ENCODE measurements around the gene LRRC45. TPM values are rescaled to one million over a fixed set of nuclear protein-coding genes. Genes with fewer than 3 reads are reported as not detected.
"Not testable (repeated sequence)": the region's sequence is repeated elsewhere in the genome, so short reads cannot be mapped to it uniquely, and the experiment has no call there.

LRRC45 gene
- total and polyA plus RNA-seq, 2 of the 4 experiments (the other 2 are of a cell fraction): 7.2 to 10.2 TPM

DNA sequence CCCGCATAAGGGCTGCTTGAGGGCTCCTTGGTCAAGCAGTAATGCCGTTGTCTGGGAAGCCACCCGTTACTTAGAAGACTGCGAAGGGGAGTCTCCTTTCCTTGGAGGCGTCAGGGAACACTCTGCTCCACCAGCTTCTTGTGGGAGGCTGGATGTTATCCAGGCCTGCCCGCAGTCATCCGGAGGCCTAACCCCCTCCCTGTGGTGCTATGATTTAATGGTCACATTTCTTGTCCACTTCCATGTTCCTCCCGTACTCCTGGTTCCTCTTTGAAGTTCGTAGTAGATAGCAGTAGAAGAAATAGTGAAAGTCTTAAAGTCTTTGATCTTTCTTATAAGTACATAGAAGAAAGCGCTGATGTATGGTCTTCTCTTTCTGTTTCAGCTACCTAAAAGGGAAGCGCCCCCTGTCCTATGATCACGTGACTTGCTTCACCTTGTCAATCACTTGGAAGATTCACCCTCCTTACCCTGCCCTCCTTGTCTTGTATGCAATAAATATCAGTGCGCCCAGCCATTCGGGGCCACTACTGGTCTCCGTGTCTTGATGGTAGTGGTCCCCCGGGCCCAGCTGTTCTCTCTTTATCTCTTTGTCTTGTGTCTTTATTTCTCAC is 15.8 kb downstream of the LRRC45 start:
- H3K23ac ChIP-seq (ENCODE audit: low read depth, low read length); H3K18ac ChIP-seq (ENCODE audit: low read depth, low read length); H3K4me3 ChIP-seq (ENCODE audit: insufficient read depth, low read depth, low read length); H3K4me1 ChIP-seq (ENCODE audit: control insufficient read depth, insufficient read depth, low read length); H2BK20ac ChIP-seq (ENCODE audit: low read depth, low read length); H4K5ac ChIP-seq (ENCODE audit: low read depth, low read length); H3K9ac ChIP-seq (ENCODE audit: low read depth, low read length); dilution Hi-C loops (cut with HindIII; ENCODE audit: low sequenced_read_pairs, unreplicated experiment); H3K14ac ChIP-seq (replicated peaks; ENCODE audit: low read depth, low read length); H3K56ac ChIP-seq (ENCODE audit: extremely low read depth, insufficient read depth, low read length); H2AK5ac ChIP-seq (ENCODE audit: low read depth, low read length); H3K4me2 ChIP-seq (ENCODE audit: low read depth, low read length); H3K4ac ChIP-seq (ENCODE audit: low read depth, low read length); POLR2A ChIA-PET (ENCODE audit: unreplicated experiment); H2BK5ac ChIP-seq (ENCODE audit: low read depth, low read length, poor library complexity, severe bottlenecking); DNase-seq; H2BK120ac ChIP-seq (ENCODE audit: low read depth, low read length); BruUV-seq (replicated peaks); CTCF ChIA-PET; H4K20me1 ChIP-seq (ENCODE audit: insufficient read depth, low read length); H3K36me3 ChIP-seq (ENCODE audit: control insufficient read depth, insufficient read depth, low read length); in situ Hi-C loops (cut with MboI; ENCODE audit: low sequenced_read_pairs); H2AFZ ChIP-seq (replicated peaks; ENCODE audit: low read length, poor library complexity); H3K9me3 ChIP-seq (ENCODE audit: control insufficient read depth, insufficient read depth, low read length); H4K91ac ChIP-seq (ENCODE audit: insufficient read depth, low read depth, low read length); H3K27me3 ChIP-seq (ENCODE audit: control insufficient read depth, insufficient read depth, low read length); H2BK15ac ChIP-seq (ENCODE audit: low read depth, low read length); H3K27ac ChIP-seq (ENCODE audit: insufficient read depth, low read length); ATAC-seq (ENCODE audit: low read depth); H4K8ac ChIP-seq (ENCODE audit: low read depth in 2 of 2, low read length in 2 of 2); H2AK9ac ChIP-seq (replicated peaks; ENCODE audit: low read depth, low read length, poor library complexity): not testable (repeated sequence)
- peaks cover 14% of the 10 kb centered on the region; the same call in 1 of the 2 replicates for H3K9me1 ChIP-seq (ENCODE audit: insufficient read depth, low read length)
- 86% methylated on average over 6 of the region's 16 CpGs; no CpG with 5 or more reads in 1 of the 2 experiments for WGBS, 2 experiments (ENCODE audit: extremely low coverage in 2 of 2, insufficient read length in 1 of 2)
- H3K79me1 ChIP-seq (ENCODE audit: low read depth in 1 of 2, low read length in 2 of 2): peaks cover 7 to 12% of the 10 kb centered on the region in 2 experiments
- intact Hi-C loops (cut with micrococcal nuclease): loop anchor here (10.0 kb wide), 1 partner anchor 286 kb away; no protein-coding TSS in a partner anchor

Measured in IMR-90 (cell line).